ENCODE results near the gene EFCC1.

Gene EFCC1

DNA sequence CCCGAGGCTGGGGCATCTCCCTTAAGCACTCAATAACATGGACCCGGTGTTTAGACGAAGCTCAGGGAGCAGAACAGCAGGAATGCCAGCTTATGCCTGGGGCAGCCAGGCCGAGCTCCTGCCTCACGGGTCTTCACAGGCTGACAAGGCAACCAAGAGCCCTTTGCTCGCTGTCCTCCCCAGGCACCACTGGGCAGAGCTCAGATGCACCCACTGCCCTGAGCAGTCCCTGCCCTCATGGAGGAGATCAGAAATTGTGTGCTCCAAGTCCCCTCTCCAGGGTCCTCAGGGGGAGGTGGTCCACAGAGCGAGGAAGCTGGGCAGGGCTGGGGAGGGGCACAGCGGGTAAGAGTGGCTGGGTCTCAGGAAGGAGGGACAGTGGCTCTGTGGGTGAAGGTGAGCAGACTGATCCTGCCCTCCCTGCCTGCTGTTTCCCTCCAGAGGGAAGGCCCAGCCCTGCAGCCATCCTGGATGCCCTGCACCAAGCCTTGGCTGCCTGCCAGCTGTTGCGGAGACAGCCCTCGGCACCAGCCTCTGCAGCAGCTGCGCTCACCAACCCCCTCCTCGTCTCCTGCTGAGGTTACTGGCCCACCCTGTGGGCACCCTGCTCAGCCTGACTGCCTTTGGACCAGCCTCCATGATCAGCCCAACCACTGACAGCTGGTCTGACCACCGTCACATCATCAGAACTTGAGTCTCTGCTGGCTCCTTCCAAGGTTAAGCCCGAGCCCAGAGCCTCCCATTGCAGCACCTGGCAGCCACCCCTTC, 38.4 kb downstream of the EFCC1 start:
- TF ChIP-seq CTCF (IDR thresholded peaks at IDR 0.05; ENCODE audit: extremely low read depth, insufficient read depth, missing control alignments): no peak
- in situ Hi-C loops (cut with MboI; ENCODE audit: low pct_unique_long_range_greater_than_20kb, low sequenced_read_pairs, unreplicated experiment): no loop called here
- no peak for DNase-seq (ENCODE audit: low spot score)

GRCh38 chr3:129040039-129040336, 38.9 kb downstream of the EFCC1 start:
- no peak for DNase-seq (ENCODE audit: low spot score)
- in situ Hi-C loops (cut with MboI; ENCODE audit: low pct_unique_long_range_greater_than_20kb, low sequenced_read_pairs, unreplicated experiment): no loop called here
- no peak for TF ChIP-seq CTCF (IDR thresholded peaks at IDR 0.05; ENCODE audit: extremely low read depth, insufficient read depth, missing control alignments)

GRCh38 chr3:129040579-129041300, 39.6 kb downstream of the EFCC1 start:
- DNase-seq (ENCODE audit: low spot score): no peak
- TF ChIP-seq CTCF (IDR thresholded peaks at IDR 0.05; ENCODE audit: extremely low read depth, insufficient read depth, missing control alignments): no peak
- in situ Hi-C loops (cut with MboI; ENCODE audit: low pct_unique_long_range_greater_than_20kb, low sequenced_read_pairs, unreplicated experiment): no loop called here

DNA sequence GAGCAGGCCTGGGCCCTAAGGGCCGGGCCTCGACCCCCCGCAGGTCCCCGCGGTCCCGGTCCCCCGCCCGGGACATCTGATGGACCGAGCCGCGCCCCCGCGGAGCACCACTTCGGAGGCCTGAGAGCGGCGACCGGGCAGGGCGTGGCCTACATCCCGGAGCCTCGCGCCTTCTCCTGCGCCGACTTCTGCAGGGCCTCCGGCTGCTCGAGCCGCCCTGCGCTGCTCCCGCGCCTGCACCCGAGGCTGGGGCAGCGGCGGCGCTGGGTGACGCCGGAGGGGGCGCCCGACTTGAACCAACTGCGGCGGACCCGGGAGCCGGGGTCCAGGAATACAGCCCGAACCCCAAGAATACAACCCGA, 44.6 kb downstream of the EFCC1 start:
- no peak for TF ChIP-seq CTCF (IDR thresholded peaks at IDR 0.05; ENCODE audit: extremely low read depth, insufficient read depth, missing control alignments)
- no peak for DNase-seq (ENCODE audit: low spot score)
- in situ Hi-C loops (cut with MboI; ENCODE audit: low pct_unique_long_range_greater_than_20kb, low sequenced_read_pairs, unreplicated experiment): no loop called here

- DNase-seq (ENCODE audit: low spot score): no peak
- in situ Hi-C loops (cut with MboI; ENCODE audit: low pct_unique_long_range_greater_than_20kb, low sequenced_read_pairs, unreplicated experiment): no loop called here
- no peak for TF ChIP-seq CTCF (IDR thresholded peaks at IDR 0.05; ENCODE audit: extremely low read depth, insufficient read depth, missing control alignments)
These were observed 45.1 kb downstream of the EFCC1 start for GRCh38 chr3:129046037-129046731.

GRCh38 chr3:129046732-129047552, 45.8 kb downstream of the EFCC1 start:
- no peak for TF ChIP-seq CTCF (IDR thresholded peaks at IDR 0.05; ENCODE audit: extremely low read depth, insufficient read depth, missing control alignments)
- in situ Hi-C loops (cut with MboI; ENCODE audit: low pct_unique_long_range_greater_than_20kb, low sequenced_read_pairs, unreplicated experiment): no loop called here
- DNase-seq (ENCODE audit: low spot score): no peak
